GM23338 (cell line): ENCODE results near the gene RNU6-9.

Experiments
- EZH2 ChIP-seq: fragments of 200-600 bp; sonication (generic); IDR thresholded peaks from one replicate; pipeline ENCODE4 v1.8.0; 2017; ENCODE audit warnings: antibody characterized with exemption, mild to moderate bottlenecking, low read depth; ENCODE audit not compliant: unreplicated experiment
- NANOG ChIP-seq: IDR thresholded peaks from 2 replicates; pipeline ENCODE4 v1.6.1; 2016; ENCODE audit warnings: antibody characterized with exemption, borderline replicate concordance
- ZNF114 ChIP-seq: fragments of 250-450 bp; sonication (Bioruptor Pico); IDR thresholded peaks from 2 replicates; pipeline ENCODE4 v1.5.0; 2020; ENCODE audit warnings: mild to moderate bottlenecking, moderate library complexity
- TF ChIP-seq, protein P1 (sequence below), 2 experiments: fragments of 200-600 bp in 1 of 2; sonication (generic) in 1 of 2; conservative IDR thresholded peaks; 2 replicates each; pipeline versions ENCODE4 v1.5.1 to v1.6.1; 2016 to 2017; ENCODE audit warnings: antibody characterized with exemption in 2 of 2, low read depth in 2 of 2, mild to moderate bottlenecking in 2 of 2, moderate library complexity in 1 of 2
- TF ChIP-seq, protein P2 (sequence below): IDR thresholded peaks from one replicate; pipeline ENCODE4 v1.6.1; 2018; ENCODE audit warnings: antibody characterized with exemption; ENCODE audit not compliant: unreplicated experiment

DNA sequence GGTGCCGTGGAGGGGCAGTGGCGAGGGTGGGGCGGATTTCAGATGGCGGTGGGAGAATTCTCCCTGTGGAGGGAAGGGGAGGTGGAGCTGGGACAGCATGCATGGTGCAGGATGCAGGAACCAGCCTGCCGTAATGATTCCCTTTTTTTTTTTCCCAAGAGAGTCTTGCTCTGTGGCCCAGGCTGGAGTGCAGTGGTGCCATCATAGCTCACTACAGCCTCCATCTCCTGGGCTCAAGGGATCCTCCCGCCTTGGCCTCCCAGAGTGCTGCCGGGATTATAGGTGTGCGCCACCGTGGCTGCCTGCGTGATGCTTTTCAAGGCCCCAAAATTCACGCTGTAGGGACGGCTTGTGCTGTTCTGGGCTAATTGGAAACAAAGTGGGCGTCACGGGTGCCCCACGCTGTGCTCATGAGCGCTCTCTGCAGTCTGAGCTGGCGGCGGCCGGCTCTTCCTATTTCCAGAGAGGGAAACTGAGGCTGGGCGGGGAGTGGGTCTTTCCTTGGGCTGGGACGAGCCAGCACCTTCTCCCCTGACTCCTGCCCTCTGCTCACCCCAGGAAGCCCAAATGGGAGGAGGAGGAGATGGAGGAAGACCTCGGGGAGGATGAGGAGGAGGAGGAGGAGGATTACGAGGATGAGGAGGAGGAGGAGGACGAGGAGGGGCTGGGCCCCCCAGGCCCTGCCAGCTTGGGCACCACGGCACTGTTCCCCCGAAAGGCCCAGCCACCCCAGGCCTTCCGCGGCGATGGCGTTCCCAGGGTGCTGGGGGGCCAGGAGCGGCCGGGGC, 38.8 kb downstream of the RNU6-9 start:
- TF ChIP-seq, protein P1, sequence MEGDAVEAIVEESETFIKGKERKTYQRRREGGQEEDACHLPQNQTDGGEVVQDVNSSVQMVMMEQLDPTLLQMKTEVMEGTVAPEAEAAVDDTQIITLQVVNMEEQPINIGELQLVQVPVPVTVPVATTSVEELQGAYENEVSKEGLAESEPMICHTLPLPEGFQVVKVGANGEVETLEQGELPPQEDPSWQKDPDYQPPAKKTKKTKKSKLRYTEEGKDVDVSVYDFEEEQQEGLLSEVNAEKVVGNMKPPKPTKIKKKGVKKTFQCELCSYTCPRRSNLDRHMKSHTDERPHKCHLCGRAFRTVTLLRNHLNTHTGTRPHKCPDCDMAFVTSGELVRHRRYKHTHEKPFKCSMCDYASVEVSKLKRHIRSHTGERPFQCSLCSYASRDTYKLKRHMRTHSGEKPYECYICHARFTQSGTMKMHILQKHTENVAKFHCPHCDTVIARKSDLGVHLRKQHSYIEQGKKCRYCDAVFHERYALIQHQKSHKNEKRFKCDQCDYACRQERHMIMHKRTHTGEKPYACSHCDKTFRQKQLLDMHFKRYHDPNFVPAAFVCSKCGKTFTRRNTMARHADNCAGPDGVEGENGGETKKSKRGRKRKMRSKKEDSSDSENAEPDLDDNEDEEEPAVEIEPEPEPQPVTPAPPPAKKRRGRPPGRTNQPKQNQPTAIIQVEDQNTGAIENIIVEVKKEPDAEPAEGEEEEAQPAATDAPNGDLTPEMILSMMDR (conservative IDR thresholded peaks at IDR 0.05; ENCODE audit: low read depth in 2 of 2): no peak
- TF ChIP-seq ZNF114 (CRISPR knock-in tag) (no peak), NANOG (no peak), EZH2 (no peak)
- TF ChIP-seq, protein P2, sequence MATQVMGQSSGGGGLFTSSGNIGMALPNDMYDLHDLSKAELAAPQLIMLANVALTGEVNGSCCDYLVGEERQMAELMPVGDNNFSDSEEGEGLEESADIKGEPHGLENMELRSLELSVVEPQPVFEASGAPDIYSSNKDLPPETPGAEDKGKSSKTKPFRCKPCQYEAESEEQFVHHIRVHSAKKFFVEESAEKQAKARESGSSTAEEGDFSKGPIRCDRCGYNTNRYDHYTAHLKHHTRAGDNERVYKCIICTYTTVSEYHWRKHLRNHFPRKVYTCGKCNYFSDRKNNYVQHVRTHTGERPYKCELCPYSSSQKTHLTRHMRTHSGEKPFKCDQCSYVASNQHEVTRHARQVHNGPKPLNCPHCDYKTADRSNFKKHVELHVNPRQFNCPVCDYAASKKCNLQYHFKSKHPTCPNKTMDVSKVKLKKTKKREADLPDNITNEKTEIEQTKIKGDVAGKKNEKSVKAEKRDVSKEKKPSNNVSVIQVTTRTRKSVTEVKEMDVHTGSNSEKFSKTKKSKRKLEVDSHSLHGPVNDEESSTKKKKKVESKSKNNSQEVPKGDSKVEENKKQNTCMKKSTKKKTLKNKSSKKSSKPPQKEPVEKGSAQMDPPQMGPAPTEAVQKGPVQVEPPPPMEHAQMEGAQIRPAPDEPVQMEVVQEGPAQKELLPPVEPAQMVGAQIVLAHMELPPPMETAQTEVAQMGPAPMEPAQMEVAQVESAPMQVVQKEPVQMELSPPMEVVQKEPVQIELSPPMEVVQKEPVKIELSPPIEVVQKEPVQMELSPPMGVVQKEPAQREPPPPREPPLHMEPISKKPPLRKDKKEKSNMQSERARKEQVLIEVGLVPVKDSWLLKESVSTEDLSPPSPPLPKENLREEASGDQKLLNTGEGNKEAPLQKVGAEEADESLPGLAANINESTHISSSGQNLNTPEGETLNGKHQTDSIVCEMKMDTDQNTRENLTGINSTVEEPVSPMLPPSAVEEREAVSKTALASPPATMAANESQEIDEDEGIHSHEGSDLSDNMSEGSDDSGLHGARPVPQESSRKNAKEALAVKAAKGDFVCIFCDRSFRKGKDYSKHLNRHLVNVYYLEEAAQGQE: no peak
